Measurements from ENCODE around the gene PRRX1. TPM values are rescaled to one million over a fixed set of nuclear protein-coding genes. Genes with fewer than 3 reads are reported as not detected.

PRRX1 gene
- polyA plus RNA-seq, 3 donors: not detected

DNA sequence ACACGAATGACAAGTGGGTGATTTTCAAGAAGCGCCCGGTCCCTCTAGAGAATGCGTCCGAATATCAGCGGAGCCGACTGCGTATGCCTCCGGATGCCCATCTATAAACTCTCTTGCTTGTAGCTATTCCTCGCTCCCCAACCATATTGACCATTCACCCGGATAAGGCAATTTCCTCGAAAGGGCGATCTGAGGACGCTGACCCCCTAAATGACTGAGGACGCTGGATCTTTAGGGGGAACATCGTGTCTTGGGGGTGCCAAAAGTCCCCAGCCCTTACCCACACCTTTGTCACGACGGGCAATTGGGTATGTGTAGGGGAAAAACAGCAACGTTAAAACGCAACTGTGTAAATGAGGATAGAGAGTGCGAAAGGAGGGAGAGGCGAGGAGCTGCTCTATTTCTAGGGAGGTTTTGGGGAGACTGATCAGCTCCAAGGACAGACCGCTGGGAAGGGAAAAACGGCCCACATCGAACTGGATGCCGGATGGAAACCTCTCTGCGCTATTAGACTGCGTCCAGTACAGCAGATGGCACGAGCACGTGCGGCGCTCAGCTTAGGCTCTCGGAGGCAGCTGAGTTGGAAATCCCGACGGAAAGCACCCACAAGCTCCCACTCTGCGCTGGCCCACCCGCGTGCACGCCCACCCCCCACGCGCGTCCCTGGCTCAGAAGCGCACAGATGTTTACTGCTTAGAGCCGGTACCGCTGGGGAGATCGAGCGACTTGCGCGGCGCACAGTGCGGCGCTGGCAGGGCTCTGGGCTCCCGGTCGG is 2.9 kb upstream of the PRRX1 start:
- Mint-ChIP-seq H3K9me3 (peaks cover 0 to 39% (median 17%) of the 10 kb centered on the region in 7 donors), H3K4me3 (peak overlapping the region in 1 of 2 donors; percentile 72), H3K27me3 (ENCODE audit: low read depth in 3 of 3) (peaks cover 76 to 83% (median 81%) of the 10 kb centered on the region in 3 donors), H3K27ac (no peak overlapping the region), H3K4me1 (peaks cover 18% of the 10 kb centered on the region), H3K36me3 (peaks cover 2 to 12% of the 10 kb centered on the region in 2 donors)
- Histone ChIP-seq H3K9ac (ENCODE audit: insufficient read depth, low read length, poor library complexity, severe bottlenecking) (no peak overlapping the region), H4K20me1 (ENCODE audit: insufficient read depth, low read length) (no peaks in the 10 kb centered on the region), H3K27me3 (ENCODE audit: control insufficient read depth in 2 of 2, insufficient read depth in 2 of 2, low read length in 2 of 2) (peaks cover 67 to 79% of the 10 kb centered on the region in 2 donors), H3K4me2 (replicated peaks; ENCODE audit: extremely low read depth, low read length, poor library complexity, severe bottlenecking) (no peak overlapping the region), H3K4me3 (replicated peaks in 1 of 3; ENCODE audit: low read depth in 2 of 3, low read length in 3 of 3) (no peak overlapping the region), H2AFZ (ENCODE audit: insufficient read depth, low read depth, low read length, poor library complexity, severe bottlenecking) (no peak overlapping the region), H3K4me1 (ENCODE audit: control insufficient read depth in 1 of 2, insufficient read depth in 2 of 2, low read length in 2 of 2) (no peaks in the 10 kb centered on the region), H3K9me3 (replicated peaks in 1 of 2; ENCODE audit: control insufficient read depth in 1 of 2, insufficient read depth in 1 of 2, low read length in 2 of 2) (peaks cover 0 to 45% of the 10 kb centered on the region in 2 donors), H3K36me3 (replicated peaks in 1 of 2; ENCODE audit: control insufficient read depth in 1 of 2, insufficient read depth in 2 of 2, low read length in 2 of 2) (no peaks in the 10 kb centered on the region), H3K79me2 (ENCODE audit: insufficient read depth, low read length) (no peaks in the 10 kb centered on the region), H3K27ac (ENCODE audit: low read depth in 1 of 2, low read length in 2 of 2) (no peak overlapping the region)
- TF ChIP-seq, protein P1, sequence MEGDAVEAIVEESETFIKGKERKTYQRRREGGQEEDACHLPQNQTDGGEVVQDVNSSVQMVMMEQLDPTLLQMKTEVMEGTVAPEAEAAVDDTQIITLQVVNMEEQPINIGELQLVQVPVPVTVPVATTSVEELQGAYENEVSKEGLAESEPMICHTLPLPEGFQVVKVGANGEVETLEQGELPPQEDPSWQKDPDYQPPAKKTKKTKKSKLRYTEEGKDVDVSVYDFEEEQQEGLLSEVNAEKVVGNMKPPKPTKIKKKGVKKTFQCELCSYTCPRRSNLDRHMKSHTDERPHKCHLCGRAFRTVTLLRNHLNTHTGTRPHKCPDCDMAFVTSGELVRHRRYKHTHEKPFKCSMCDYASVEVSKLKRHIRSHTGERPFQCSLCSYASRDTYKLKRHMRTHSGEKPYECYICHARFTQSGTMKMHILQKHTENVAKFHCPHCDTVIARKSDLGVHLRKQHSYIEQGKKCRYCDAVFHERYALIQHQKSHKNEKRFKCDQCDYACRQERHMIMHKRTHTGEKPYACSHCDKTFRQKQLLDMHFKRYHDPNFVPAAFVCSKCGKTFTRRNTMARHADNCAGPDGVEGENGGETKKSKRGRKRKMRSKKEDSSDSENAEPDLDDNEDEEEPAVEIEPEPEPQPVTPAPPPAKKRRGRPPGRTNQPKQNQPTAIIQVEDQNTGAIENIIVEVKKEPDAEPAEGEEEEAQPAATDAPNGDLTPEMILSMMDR (IDR thresholded peaks at IDR 0.05): no peak
- 5% methylated on average over 28 of the region's 54 CpGs for WGBS (ENCODE audit: insufficient coverage)
- intact Hi-C loops (cut with micrococcal nuclease): no loop called here
- no peak for DNase-seq

DNA sequence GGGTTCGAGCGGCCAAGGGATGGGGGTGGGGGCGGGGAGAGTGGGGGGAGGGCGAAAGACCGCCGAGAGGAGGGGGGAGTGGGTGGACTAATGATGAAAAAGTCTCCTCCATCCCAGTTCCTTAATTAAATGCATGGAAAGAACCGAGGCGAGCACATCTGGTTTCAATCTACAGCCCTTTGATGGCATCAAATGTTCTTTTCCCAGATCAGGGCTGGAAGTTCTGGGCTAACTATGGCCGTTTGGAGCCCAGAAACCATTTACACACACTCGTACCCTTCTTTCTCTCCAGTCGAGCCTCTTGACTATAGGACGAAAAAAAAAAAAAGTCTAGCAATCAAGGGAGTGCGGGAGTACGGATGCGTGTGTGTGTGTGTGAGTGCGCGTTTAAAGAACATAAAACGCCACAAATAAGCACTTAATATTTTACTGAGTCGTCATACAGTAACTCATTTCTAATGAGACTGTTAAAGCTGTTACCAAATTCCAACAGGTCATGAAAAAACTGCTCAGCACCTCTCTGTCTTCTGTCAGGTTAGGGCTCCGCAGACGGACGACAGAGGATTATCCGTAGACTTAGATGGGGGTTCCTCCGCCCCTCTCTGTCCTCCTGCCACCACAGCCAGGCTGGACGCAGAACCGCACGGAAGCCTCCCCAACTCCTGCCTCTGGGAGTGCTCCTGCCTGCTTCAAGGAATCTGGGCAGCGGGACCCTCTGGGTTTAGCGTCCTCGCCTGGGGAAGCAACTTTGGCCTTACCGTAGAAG is 2.1 kb upstream of the PRRX1 start:
- Mint-ChIP-seq H3K27me3 (ENCODE audit: low read depth in 3 of 3) (peaks cover 84 to 90% (median 89%) of the 10 kb centered on the region in 3 donors), H3K4me1 (peaks cover 18% of the 10 kb centered on the region), H3K9me3 (peaks cover 0 to 46% (median 23%) of the 10 kb centered on the region in 7 donors), H3K36me3 (peaks cover 2 to 12% of the 10 kb centered on the region in 2 donors), H3K4me3 (peak overlapping the region in 1 of 2 donors; percentile 72), H3K27ac (peak overlapping the region in 1 of 7 donors; percentile 20)
- peaks cover 0 to 51% of the 10 kb centered on the region in 2 donors for H3K9me3 ChIP-seq (replicated peaks in 1 of 2; ENCODE audit: control insufficient read depth in 1 of 2, insufficient read depth in 1 of 2, low read length in 2 of 2)
- H2AFZ ChIP-seq (ENCODE audit: insufficient read depth, low read depth, low read length, poor library complexity, severe bottlenecking): no peak overlapping the region
- no peak for DNase-seq
- H3K4me1 ChIP-seq (ENCODE audit: control insufficient read depth in 1 of 2, insufficient read depth in 2 of 2, low read length in 2 of 2): no peaks in the 10 kb centered on the region
- H3K4me3 ChIP-seq (replicated peaks in 1 of 3; ENCODE audit: low read depth in 2 of 3, low read length in 3 of 3): no peak overlapping the region
- H3K27ac ChIP-seq (ENCODE audit: low read depth in 1 of 2, low read length in 2 of 2): no peak overlapping the region
- 7% methylated on average over 10 of the region's 31 CpGs for WGBS (ENCODE audit: insufficient coverage)
- peaks cover 74 to 87% of the 10 kb centered on the region in 2 donors for H3K27me3 ChIP-seq (ENCODE audit: control insufficient read depth in 2 of 2, insufficient read depth in 2 of 2, low read length in 2 of 2)
- H4K20me1 ChIP-seq (ENCODE audit: insufficient read depth, low read length): no peaks in the 10 kb centered on the region
- TF ChIP-seq, protein P1 (IDR thresholded peaks at IDR 0.05): no peak
- no peaks in the 10 kb centered on the region for H3K36me3 ChIP-seq (replicated peaks in 1 of 2; ENCODE audit: control insufficient read depth in 1 of 2, insufficient read depth in 2 of 2, low read length in 2 of 2)
- intact Hi-C loops (cut with micrococcal nuclease): no loop called here
- no peaks in the 10 kb centered on the region for H3K79me2 ChIP-seq (ENCODE audit: insufficient read depth, low read length)
- H3K9ac ChIP-seq (ENCODE audit: insufficient read depth, low read length, poor library complexity, severe bottlenecking): no peak overlapping the region
- H3K4me2 ChIP-seq (replicated peaks; ENCODE audit: extremely low read depth, low read length, poor library complexity, severe bottlenecking): no peak overlapping the region
